OCI-LY7 (cell line): Measurements from ENCODE around the gene PLAC1.

Source experiments
- EZH2phosphoT487 ChIP-seq: fragments of 200-600 bp; sonication (generic); IDR thresholded peaks from 2 replicates; pipeline ENCODE4 v1.6.1; 2018; ENCODE audit warnings: low read depth, borderline replicate concordance, mild to moderate bottlenecking, mixed run types, antibody characterized with exemption, low read length, moderate library complexity, mixed read lengths
- TF ChIP-seq, protein P1 (sequence below): fragments of 200-600 bp; sonication (generic); conservative IDR thresholded peaks from 2 replicates; pipeline ENCODE4 v1.5.1; 2014; ENCODE audit warnings: mild to moderate bottlenecking, antibody characterized with exemption, low read length, moderate library complexity, mixed read lengths

DNA sequence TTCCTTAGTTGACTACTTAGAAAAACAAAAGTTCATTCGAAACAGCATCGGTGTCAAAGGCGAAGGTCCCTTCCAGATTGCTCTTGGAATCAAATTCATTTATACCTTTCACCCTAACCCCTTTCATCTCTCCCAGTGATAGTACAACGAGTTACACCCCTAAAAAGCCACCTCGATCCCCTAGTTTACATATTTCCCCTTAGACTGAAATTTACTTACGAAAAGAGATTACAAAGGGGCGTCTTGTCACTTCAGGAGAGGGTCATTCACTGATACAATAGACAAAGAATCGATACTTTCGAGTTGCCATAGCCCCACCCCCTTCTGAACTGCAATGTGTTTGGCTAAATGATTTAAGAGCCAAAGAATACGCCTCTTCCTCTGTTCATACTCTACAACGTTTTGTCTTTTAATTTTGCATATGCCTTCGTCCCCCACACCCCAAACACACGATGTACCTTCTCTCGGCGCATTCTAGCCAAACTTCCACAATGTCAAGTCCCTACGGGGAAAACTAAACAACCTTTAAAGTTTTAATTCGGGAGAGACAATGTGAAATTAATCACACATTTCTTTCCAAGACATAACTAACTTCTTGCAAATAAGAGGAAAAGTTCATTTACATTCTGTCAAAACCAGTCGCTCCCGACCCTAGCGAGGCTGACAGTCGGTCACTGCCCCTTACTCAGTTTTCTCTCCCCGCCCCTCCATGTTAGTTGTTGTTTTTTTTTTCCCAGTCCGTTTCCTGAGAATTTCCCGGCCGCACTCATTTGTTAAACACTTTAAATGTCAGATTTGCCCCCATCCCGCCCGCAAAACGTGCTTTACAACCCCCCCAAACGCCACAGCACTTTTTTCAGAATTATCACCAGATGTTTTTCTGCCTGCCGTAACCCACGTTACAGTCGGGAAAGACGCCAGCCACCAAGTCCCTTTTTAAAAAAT is 109.7 kb downstream of the PLAC1 start:
- TF ChIP-seq, protein P1, sequence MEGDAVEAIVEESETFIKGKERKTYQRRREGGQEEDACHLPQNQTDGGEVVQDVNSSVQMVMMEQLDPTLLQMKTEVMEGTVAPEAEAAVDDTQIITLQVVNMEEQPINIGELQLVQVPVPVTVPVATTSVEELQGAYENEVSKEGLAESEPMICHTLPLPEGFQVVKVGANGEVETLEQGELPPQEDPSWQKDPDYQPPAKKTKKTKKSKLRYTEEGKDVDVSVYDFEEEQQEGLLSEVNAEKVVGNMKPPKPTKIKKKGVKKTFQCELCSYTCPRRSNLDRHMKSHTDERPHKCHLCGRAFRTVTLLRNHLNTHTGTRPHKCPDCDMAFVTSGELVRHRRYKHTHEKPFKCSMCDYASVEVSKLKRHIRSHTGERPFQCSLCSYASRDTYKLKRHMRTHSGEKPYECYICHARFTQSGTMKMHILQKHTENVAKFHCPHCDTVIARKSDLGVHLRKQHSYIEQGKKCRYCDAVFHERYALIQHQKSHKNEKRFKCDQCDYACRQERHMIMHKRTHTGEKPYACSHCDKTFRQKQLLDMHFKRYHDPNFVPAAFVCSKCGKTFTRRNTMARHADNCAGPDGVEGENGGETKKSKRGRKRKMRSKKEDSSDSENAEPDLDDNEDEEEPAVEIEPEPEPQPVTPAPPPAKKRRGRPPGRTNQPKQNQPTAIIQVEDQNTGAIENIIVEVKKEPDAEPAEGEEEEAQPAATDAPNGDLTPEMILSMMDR: no peak
- TF ChIP-seq EZH2phosphoT487: no peak
